ENCODE data around the gene SPAG5. TPM values are rescaled to one million over a fixed set of nuclear protein-coding genes. Genes with fewer than 3 reads are reported as not detected.

The SPAG5 gene
- total and polyA plus RNA-seq, 2 experiments from 2014 or later = 99.6 to 104 TPM

DNA sequence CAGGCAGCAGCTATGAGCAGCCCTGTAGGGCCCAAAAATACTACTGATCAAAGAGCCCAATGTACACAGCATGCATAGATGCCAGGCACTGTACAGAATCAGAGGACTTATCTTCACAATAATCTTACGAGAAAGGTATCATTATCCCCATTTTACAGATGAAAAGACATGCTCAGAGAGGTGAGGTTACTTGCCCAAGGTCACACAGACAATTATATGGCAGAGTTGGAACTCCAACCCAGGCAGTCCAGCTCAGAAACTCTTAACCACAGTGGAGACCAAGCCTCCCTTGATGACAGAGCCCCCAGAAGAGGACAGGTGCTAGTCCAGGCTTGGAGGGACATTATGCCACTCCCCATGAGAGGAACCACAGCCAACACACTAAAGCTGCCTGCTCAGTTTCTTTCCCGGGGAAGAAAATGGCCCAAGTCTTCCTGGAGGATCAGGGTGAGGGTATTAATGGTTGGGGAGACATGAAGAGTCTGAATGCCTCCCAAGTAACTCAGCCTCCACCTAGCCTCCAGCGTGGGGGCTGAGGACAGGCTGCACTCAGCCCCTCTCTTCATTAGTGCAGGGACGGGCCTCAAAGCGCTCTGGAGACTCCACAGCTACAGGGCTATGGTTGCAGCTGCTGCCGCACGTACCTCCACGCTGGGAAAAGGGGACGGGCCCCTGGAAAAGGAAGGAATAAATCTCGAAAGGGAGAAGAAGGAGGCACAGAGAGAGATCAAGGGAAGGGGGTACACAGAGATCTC lies 47.2 kb downstream of the SPAG5 start:
- Histone ChIP-seq H3K4me3 (peak overlapping the region; percentile 92), H3K27me3 (ENCODE audit: insufficient read depth) (no peaks in the 10 kb centered on the region), H3K9me2 (ENCODE audit: insufficient read depth) (no peaks in the 10 kb centered on the region), H3K36me3 (ENCODE audit: insufficient read depth) (peaks cover 15% of the 10 kb centered on the region; the same call in 1 of the 2 replicates), H3K4me1 (ENCODE audit: insufficient read depth) (peaks cover 15% of the 10 kb centered on the region; the same call in 1 of the 2 replicates), H3K27ac (ENCODE audit: low read depth) (no peak overlapping the region), H3K79me2 (replicated peaks; ENCODE audit: insufficient read depth) (peaks cover 8% of the 10 kb centered on the region), H2AFZ (no peak overlapping the region), H3K4me2 (peak overlapping the region; percentile 94), H4K20me1 (replicated peaks; ENCODE audit: insufficient read depth) (no peaks in the 10 kb centered on the region; the same call in 1 of the 2 replicates), H3F3A (replicated peaks; ENCODE audit: low read depth) (no peaks in the 10 kb centered on the region)
- Mint-ChIP-seq H3K9me3 (no peaks in the 10 kb centered on the region; the same call in 2 of the 3 replicates), H3K36me3 (ENCODE audit: low read depth) (peaks cover 23% of the 10 kb centered on the region), H3K4me1 (peaks cover 24% of the 10 kb centered on the region), H3K4me3 (peak overlapping the region; percentile 91), H3K27me3 (ENCODE audit: insufficient read depth, low read depth, poor library complexity) (peaks cover 18% of the 10 kb centered on the region), H3K27ac (no peak overlapping the region)
- TF ChIP-seq STAT1 (IDR thresholded peaks at IDR 0.05; ENCODE audit: unreplicated experiment) (no peak), CREB1 (CRISPR knock-in tag; IDR thresholded peaks at IDR 0.05; ENCODE audit: low read depth) (no peak), NANOG (IDR thresholded peaks at IDR 0.05; ENCODE audit: borderline replicate concordance) (no peak), JUNB (IDR thresholded peaks at IDR 0.05; ENCODE audit: unreplicated experiment) (no peak), ZNF331 (CRISPR knock-in tag; IDR thresholded peaks at IDR 0.05; ENCODE audit: low read depth) (no peak)
- TF ChIP-seq, protein P1, sequence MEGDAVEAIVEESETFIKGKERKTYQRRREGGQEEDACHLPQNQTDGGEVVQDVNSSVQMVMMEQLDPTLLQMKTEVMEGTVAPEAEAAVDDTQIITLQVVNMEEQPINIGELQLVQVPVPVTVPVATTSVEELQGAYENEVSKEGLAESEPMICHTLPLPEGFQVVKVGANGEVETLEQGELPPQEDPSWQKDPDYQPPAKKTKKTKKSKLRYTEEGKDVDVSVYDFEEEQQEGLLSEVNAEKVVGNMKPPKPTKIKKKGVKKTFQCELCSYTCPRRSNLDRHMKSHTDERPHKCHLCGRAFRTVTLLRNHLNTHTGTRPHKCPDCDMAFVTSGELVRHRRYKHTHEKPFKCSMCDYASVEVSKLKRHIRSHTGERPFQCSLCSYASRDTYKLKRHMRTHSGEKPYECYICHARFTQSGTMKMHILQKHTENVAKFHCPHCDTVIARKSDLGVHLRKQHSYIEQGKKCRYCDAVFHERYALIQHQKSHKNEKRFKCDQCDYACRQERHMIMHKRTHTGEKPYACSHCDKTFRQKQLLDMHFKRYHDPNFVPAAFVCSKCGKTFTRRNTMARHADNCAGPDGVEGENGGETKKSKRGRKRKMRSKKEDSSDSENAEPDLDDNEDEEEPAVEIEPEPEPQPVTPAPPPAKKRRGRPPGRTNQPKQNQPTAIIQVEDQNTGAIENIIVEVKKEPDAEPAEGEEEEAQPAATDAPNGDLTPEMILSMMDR (conservative IDR thresholded peaks at IDR 0.05; ENCODE audit: low read depth in 2 of 2) = no peak
- TF ChIP-seq, protein P2, sequence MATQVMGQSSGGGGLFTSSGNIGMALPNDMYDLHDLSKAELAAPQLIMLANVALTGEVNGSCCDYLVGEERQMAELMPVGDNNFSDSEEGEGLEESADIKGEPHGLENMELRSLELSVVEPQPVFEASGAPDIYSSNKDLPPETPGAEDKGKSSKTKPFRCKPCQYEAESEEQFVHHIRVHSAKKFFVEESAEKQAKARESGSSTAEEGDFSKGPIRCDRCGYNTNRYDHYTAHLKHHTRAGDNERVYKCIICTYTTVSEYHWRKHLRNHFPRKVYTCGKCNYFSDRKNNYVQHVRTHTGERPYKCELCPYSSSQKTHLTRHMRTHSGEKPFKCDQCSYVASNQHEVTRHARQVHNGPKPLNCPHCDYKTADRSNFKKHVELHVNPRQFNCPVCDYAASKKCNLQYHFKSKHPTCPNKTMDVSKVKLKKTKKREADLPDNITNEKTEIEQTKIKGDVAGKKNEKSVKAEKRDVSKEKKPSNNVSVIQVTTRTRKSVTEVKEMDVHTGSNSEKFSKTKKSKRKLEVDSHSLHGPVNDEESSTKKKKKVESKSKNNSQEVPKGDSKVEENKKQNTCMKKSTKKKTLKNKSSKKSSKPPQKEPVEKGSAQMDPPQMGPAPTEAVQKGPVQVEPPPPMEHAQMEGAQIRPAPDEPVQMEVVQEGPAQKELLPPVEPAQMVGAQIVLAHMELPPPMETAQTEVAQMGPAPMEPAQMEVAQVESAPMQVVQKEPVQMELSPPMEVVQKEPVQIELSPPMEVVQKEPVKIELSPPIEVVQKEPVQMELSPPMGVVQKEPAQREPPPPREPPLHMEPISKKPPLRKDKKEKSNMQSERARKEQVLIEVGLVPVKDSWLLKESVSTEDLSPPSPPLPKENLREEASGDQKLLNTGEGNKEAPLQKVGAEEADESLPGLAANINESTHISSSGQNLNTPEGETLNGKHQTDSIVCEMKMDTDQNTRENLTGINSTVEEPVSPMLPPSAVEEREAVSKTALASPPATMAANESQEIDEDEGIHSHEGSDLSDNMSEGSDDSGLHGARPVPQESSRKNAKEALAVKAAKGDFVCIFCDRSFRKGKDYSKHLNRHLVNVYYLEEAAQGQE (IDR thresholded peaks at IDR 0.05; ENCODE audit: unreplicated experiment) = no peak
- ATAC-seq = peak; percentile 15
- no peak for DNase-seq (ENCODE audit: low spot score)

DNA sequence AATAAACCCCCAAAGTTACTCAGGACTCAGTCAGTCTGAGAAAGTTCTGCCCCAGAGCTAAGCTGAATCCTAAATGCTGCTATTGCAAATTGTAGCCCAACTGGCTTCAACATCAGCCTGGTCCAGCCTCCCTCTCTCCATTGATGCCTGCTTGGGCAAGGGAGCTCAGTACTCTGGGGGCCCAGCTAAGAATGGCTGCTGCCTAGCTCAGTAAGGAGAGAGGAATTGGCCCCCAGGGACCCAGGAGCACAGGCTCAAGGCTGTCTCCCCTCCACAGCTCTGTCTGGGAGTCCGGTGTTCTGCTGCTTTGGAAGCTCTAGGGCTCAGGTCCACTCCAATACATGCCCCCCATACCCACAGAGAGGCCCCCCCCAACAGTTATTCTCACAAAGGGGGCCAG lies 48.0 kb downstream of the SPAG5 start:
- Histone ChIP-seq H3K79me2 (replicated peaks; ENCODE audit: insufficient read depth) (peaks cover 8% of the 10 kb centered on the region), H3K4me1 (ENCODE audit: insufficient read depth) (peaks cover 15% of the 10 kb centered on the region; the same call in 1 of the 2 replicates), H3K4me3 (peak overlapping the region; percentile 92; the same call in 1 of the 2 replicates), H4K20me1 (replicated peaks; ENCODE audit: insufficient read depth) (no peaks in the 10 kb centered on the region; the same call in 1 of the 2 replicates), H2AFZ (no peak overlapping the region), H3K4me2 (peak overlapping the region; percentile 94), H3K27ac (ENCODE audit: low read depth) (no peak overlapping the region), H3K36me3 (ENCODE audit: insufficient read depth) (peaks cover 8% of the 10 kb centered on the region; the same call in 1 of the 2 replicates), H3F3A (replicated peaks; ENCODE audit: low read depth) (no peaks in the 10 kb centered on the region), H3K9me2 (ENCODE audit: insufficient read depth) (no peaks in the 10 kb centered on the region), H3K27me3 (ENCODE audit: insufficient read depth) (no peaks in the 10 kb centered on the region)
- no peak overlapping the region for H3K27ac Mint-ChIP-seq
- no peak for ATAC-seq
- peaks cover 24% of the 10 kb centered on the region for H3K4me1 Mint-ChIP-seq
- H3K4me3 Mint-ChIP-seq = no peak overlapping the region
- H3K9me3 Mint-ChIP-seq = no peaks in the 10 kb centered on the region; the same call in 2 of the 3 replicates
- H3K36me3 Mint-ChIP-seq (ENCODE audit: low read depth) = peaks cover 15% of the 10 kb centered on the region
- H3K27me3 Mint-ChIP-seq (ENCODE audit: insufficient read depth, low read depth, poor library complexity) = peaks cover 18% of the 10 kb centered on the region
- DNase-seq (ENCODE audit: low spot score) = no peak
- no peak for TF ChIP-seq ZNF114 (CRISPR knock-in tag; IDR thresholded peaks at IDR 0.05)
- TF ChIP-seq STAT1 (IDR thresholded peaks at IDR 0.05; ENCODE audit: unreplicated experiment) = no peak
- TF ChIP-seq NANOG (IDR thresholded peaks at IDR 0.05; ENCODE audit: borderline replicate concordance) = no peak
- TF ChIP-seq, protein P3, sequence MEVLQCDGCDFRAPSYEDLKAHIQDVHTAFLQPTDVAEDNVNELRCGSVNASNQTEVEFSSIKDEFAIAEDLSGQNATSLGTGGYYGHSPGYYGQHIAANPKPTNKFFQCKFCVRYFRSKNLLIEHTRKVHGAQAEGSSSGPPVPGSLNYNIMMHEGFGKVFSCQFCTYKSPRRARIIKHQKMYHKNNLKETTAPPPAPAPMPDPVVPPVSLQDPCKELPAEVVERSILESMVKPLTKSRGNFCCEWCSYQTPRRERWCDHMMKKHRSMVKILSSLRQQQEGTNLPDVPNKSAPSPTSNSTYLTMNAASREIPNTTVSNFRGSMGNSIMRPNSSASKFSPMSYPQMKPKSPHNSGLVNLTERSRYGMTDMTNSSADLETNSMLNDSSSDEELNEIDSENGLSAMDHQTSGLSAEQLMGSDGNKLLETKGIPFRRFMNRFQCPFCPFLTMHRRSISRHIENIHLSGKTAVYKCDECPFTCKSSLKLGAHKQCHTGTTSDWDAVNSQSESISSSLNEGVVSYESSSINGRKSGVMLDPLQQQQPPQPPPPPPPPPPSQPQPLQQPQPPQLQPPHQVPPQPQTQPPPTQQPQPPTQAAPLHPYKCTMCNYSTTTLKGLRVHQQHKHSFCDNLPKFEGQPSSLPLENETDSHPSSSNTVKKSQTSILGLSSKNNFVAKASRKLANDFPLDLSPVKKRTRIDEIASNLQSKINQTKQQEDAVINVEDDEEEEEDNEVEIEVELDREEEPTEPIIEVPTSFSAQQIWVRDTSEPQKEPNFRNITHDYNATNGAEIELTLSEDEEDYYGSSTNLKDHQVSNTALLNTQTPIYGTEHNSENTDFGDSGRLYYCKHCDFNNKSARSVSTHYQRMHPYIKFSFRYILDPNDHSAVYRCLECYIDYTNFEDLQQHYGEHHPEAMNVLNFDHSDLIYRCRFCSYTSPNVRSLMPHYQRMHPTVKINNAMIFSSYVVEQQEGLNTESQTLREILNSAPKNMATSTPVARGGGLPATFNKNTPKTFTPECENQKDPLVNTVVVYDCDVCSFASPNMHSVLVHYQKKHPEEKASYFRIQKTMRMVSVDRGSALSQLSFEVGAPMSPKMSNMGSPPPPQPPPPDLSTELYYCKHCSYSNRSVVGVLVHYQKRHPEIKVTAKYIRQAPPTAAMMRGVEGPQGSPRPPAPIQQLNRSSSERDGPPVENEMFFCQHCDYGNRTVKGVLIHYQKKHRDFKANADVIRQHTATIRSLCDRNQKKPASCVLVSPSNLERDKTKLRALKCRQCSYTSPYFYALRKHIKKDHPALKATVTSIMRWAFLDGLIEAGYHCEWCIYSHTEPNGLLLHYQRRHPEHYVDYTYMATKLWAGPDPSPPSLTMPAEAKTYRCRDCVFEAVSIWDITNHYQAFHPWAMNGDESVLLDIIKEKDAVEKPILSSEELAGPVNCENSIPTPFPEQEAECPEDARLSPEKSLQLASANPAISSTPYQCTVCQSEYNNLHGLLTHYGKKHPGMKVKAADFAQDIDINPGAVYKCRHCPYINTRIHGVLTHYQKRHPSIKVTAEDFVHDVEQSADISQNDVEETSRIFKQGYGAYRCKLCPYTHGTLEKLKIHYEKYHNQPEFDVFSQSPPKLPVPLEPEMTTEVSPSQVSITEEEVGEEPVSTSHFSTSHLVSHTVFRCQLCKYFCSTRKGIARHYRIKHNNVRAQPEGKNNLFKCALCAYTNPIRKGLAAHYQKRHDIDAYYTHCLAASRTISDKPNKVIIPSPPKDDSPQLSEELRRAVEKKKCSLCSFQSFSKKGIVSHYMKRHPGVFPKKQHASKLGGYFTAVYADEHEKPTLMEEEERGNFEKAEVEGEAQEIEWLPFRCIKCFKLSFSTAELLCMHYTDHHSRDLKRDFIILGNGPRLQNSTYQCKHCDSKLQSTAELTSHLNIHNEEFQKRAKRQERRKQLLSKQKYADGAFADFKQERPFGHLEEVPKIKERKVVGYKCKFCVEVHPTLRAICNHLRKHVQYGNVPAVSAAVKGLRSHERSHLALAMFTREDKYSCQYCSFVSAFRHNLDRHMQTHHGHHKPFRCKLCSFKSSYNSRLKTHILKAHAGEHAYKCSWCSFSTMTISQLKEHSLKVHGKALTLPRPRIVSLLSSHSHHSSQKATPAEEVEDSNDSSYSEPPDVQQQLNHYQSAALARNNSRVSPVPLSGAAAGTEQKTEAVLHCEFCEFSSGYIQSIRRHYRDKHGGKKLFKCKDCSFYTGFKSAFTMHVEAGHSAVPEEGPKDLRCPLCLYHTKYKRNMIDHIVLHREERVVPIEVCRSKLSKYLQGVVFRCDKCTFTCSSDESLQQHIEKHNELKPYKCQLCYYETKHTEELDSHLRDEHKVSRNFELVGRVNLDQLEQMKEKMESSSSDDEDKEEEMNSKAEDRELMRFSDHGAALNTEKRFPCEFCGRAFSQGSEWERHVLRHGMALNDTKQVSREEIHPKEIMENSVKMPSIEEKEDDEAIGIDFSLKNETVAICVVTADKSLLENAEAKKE (CRISPR knock-in tag; IDR thresholded peaks at IDR 0.05) = no peak

Data from GM23338 (cell line).